Activated CD4-positive, CD25-positive, alpha-beta regulatory T cell treated with anti-CD3 and anti-CD28 coated beads, Interleukin-2, amount 50 U/mL, for 72 hours (primary cell): Measurements from ENCODE around the gene PIGQ.

ENCODE experiments used
- DNase-seq: peaks from one replicate; pipeline ENCODE4 v3.0.0; 2021

Gene PIGQ

GRCh38 chr16:610513-611381 is 41.0 kb downstream of the PIGQ start:
- DNase-seq, result peak; percentile 61

DNA sequence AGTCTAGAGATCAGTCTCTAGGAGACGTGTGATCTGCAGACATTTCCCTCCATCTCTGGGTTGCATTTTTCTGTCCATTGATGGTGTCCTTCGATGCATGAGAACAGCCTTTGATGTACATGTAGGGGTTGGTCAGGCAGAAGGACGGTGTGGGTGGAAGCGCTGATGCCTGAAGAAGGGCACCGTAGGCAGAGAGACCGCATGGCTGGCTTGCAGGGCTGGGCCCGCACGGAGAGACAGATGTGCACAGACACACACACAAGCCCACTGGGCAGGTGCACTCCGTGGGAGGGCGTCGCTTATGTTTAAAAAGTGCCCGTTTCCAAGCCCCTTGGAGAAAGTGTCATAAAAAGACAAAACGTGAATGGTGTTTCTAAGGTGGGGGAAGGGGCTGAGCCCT is 45.4 kb downstream of the PIGQ start:
- DNase-seq, result no peak

DNA sequence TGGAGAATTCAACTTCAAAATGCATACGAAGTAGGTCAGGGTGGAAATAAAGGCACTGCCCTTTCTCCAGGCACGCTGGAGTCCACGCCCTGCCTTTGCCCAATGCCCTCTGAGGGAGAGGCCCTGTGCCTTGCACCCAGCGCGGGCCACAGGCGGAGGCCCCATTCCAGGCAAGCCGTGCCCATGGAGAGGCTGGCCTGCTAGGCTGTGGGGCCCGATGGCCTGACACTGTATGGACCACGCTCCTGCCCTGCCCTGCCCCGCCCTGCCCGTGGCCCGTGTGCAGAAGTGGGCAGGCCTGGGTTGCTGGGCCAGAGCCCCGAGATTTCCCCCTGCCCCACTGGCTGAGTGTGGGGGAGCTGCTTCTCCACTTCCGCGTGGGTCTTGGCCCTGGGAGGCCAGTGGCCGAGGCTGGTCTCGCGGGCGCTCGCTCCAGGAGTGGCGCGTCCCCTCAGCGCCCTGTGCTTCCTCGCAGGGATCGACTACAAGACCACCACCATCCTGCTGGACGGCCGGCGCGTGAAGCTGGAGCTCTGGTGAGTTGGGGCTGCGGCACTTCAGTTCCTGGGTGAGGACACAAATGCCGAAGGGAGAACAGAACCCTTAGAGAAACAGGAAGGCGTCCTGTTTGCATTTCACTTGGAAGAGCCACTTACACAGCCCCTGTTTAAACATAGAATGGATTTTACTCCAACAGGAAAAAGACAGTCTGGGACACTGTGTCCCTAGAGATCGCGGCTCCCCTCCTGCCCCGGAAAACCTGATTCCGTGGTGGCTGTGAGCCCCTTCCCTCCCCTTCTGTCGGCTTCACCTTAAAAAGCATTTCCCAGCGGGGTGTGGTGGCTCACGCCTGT is 47.2 kb downstream of the PIGQ start:
- no peak for DNase-seq

GRCh38 chr16:617855-618254 is 48.1 kb downstream of the PIGQ start:
- no peak for DNase-seq

DNA sequence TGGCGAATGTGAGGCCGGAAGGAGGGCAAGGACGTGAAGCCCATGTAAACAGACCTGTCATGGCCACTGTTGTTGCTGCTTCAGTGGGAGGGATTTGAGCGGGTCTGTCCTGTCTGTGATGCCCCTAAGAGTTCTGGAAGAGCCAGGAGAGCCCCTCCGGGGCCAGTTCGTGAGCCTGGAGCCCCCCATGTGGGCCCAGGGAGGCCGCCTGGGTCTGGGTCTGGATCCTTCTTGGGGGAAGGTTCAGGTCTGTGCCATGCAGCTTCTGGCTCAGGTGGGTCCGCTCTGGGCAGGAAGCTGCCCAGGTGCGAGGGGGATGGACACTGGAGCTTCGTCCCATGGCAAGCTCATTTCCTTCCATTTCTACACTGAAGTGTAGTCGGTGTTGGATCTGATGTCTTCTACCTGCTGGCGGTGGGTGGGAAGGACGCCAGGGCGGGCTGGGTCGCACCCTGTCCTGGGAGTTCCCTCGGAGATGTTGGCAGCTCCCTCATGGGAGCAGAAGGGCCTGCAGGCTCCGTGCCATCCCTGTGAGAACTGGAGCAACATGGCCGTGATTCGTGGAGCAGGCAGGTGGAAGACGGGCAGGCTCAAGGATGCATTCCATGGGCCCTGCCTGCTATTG is 49.8 kb downstream of the PIGQ start:
- DNase-seq, result no peak

- no peak for DNase-seq
Observed at GRCh38 chr16:620700-621525, 51.1 kb downstream of the PIGQ start.

- DNase-seq, result no peak
Observed at GRCh38 chr16:621526-622105, 51.8 kb downstream of the PIGQ start.

DNA sequence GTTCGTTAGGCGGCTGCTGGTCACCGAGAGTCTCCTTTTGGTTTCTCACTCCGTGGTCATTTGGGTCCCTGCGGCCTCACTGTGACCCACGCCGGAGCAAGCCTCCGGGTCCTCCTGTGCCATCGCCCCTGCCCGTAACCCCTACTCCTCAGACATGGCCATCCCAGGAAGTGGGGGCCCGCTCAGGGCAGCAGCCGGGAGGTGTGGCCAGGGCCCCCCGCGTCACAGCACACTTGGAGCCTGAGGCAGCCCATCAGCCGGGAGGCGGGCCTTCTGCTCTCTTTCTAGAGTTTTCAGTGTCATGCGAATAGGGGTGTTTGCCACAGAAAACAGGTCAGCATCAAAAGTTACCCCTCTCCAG is 53.1 kb downstream of the PIGQ start:
- DNase-seq, result no peak

GRCh38 chr16:624526-625070 is 54.8 kb downstream of the PIGQ start:
- DNase-seq, result no peak

DNA sequence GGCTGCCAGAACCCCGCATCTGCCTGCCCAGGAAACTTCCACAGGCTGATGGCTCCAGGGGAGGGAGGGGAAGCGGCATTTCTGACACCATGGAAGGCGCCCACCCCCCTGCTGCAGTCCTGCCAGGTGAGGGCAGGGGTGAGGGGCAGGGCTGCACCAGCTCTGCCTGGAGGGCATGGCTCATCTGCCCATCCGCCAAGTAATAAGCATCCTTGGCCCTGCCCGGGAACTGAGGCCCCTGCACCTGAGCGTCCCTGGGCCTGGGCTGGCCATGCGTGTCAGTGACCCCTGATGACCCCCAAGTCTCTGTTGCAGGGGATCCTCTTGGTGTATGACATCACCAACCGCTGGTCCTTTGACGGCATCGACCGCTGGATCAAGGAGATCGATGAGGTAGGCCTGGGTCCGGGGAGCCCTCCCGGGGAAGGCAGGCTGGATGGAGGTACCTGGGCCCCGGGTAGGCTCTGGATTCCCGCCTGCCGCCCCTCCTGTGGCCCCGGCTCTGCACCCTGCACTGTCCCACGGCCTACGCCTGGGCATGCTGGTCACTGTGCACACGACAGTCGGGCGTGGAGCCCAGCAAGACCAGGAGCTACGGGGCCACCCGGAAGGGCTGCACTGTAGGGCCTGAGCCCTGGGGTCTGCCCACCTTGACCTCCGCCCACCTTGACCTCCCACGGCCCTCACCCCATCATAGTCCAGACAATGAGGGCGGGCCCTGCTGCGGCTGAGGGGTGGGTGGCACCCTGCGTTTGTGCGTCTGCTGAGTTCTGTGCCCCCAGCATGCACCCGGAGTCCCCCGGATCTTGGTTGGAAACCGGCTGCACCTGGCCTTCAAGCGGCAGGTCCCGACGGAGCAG is 55.6 kb downstream of the PIGQ start:
- DNase-seq, result no peak

DNA sequence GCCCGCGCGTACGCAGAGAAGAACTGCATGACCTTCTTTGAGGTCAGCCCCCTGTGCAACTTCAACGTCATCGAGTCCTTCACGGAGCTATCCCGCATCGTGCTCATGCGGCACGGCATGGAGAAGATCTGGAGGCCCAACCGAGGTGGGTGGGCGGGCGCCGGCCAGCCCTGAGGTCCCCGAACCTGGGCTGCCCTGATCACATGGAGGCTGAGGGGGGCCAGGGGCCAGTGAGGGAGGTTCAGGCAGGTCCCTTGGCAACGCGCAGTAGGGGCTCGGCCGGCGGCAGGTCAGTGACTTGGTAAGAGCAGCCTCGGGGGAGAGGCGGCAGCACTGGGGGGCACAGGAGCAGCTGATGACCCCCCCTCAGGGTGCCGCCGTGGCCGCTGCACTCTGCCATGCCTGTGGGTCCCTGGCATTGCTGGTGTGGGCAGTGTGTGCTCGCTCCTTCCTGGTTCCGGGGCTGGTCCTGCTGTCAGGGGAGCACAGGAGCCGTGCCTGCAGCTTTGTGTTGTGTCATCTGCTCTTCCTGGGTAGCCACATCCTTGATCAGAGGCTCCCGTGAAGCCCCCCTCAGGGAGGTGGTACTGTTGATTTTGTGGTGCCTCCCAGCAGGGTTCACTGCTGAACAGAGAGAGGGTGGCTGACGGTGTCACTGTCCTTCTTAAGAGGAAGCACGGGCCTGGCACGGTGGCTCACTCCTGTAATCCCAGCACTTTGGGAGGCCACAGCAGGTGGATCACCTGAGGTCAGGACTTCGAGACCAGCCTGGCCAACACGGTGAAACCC is 56.4 kb downstream of the PIGQ start:
- no peak for DNase-seq

- no peak for DNase-seq
Observed at GRCh38 chr16:626787-627453, 57.2 kb downstream of the PIGQ start.

DNA sequence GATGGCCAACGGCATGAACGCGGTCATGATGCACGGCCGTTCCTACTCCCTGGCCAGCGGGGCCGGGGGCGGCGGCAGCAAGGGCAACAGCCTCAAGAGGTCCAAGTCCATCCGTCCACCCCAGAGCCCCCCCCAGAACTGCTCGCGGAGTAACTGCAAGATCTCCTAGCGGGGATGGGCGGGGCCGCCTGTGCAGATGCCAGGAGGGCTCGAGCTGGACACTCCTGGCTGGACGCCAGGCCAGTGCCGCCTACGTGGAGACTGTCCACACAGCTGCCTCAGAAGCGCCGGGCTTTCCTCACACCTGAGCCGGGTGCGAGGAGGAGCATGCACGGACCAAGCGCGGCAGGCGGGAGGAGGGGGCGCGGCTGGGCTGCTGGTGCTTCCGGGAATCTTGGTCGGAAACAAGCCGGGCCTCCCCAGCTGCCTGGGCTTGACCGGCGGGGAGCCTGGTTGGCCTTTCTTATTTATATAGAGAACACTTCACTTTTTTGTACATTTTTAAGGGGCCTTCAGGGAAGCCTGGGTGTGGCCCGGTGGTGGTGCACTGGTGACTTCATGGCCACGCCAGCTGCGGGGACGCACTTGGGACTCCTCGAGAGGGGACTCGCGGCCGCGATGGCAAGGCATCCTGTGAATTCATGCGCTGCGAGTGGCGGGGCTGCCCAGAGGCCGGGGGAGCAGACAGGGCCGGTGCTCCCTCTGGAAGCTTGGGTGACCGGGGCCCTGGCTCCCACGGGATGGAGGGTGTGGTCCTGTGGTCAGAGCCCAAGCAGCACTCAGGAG is 57.9 kb downstream of the PIGQ start:
- DNase-seq, result no peak

GRCh38 chr16:628321-629061 is 58.7 kb downstream of the PIGQ start:
- no peak for DNase-seq

- no peak for DNase-seq
Observed at GRCh38 chr16:629185-629832, 59.5 kb downstream of the PIGQ start.

DNA sequence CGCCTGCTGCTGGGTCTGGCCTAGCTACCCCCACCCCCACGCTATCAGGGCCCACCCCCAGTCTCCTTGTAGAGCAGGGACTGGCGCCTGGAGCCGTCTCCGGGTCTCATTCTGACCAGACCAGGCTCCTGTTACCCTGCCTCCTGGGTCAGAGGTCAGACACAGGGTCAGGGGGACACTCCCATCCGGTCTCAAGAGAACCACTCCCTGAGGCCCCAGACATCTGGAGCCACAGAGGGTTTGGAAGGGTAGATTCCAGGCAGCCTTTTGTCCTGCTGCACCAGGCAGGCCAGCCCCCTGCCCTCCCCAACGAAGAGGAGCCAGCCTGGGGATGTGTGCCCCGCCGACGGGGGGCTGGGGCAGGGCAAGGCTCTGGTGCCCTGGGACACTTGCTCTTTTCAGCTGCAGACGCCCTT is 60.1 kb downstream of the PIGQ start:
- no peak for DNase-seq

GRCh38 chr16:630249-630814 is 60.6 kb downstream of the PIGQ start:
- no peak for DNase-seq
